ENCODE data around the gene NTN4. TPM values are rescaled to one million over a fixed set of nuclear protein-coding genes. Genes with fewer than 3 reads are reported as not detected.

NTN4 gene
- polyA plus RNA-seq, 1 experiment = 582 TPM

- no peak for TF ChIP-seq CTCF (IDR thresholded peaks at IDR 0.05; ENCODE audit: insufficient read depth, low read depth, low read length)
- POLR2A ChIA-PET = no interaction called here
- CTCF ChIA-PET = no interaction called here
- H3K36me3 ChIP-seq (ENCODE audit: control insufficient read depth, insufficient read depth, low read length) = no peaks in the 10 kb centered on the region
- H3K27me3 ChIP-seq (ENCODE audit: control insufficient read depth, insufficient read depth, low read length) = no peaks in the 10 kb centered on the region
- no peak overlapping the region for H3K4me3 ChIP-seq (ENCODE audit: low read depth, low read length)
- DNase-seq (ENCODE audit: low read depth) = no peak
These were observed 96.9 kb downstream of the NTN4 start for GRCh38 chr12:95693689-95694088.

DNA sequence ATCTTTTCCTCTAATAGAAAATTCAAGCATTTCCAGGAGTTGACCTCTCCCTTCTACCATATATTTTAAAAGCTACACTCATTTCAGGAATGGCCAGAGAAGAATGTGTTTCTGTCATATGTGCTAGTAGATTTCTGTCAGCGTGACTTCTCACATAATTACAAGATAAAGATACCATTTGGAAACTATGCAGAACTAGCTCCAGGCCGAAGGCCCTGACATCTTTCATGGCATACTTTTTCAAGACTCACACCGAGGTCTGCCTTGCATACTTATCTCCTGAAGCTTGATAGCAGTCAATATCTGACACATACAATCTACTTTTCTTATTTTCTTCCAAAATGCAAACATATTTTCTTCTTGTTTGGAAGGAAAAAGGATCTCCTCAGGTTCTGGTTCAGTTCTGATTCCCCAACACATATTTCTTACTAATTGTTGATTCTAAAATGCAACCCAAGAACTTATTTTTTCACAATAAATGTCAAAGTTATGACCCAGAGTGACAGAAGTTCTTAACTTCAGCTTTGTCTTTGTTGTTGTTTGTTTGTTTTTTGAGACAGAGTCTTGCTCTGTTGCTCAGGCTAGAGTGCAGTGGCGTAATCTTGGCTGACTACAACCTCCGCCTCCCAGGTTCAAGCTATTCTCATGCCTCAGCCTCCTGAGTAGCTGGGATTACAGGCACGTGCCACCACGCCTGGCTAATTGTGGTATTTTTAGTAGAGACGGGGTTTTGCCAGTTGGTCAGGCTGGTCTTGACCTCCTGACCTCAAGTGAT is 99.5 kb downstream of the NTN4 start:
- Histone ChIP-seq H3K27me3 (ENCODE audit: control insufficient read depth, insufficient read depth, low read length) (no peaks in the 10 kb centered on the region), H3K4me3 (ENCODE audit: low read depth, low read length) (no peak overlapping the region), H3K36me3 (ENCODE audit: control insufficient read depth, insufficient read depth, low read length) (no peaks in the 10 kb centered on the region)
- ChIA-PET CTCF (interaction anchor here (1.1 kb wide), 2 partner anchors 25 to 109 kb away, joined by 3 read pairs; no protein-coding TSS in a partner anchor), POLR2A (interaction anchor here (0.5 kb wide), 1 partner anchor 9 kb away, joined by 12 read pairs; no protein-coding TSS in a partner anchor)
- no peak for DNase-seq (ENCODE audit: low read depth)
- TF ChIP-seq CTCF (IDR thresholded peaks at IDR 0.05; ENCODE audit: insufficient read depth, low read depth, low read length) = no peak

- TF ChIP-seq CTCF (IDR thresholded peaks at IDR 0.05; ENCODE audit: insufficient read depth, low read depth, low read length) = no peak
- CTCF ChIA-PET = no interaction called here
- POLR2A ChIA-PET = no interaction called here
- Histone ChIP-seq H3K36me3 (ENCODE audit: control insufficient read depth, insufficient read depth, low read length) (no peaks in the 10 kb centered on the region), H3K27me3 (ENCODE audit: control insufficient read depth, insufficient read depth, low read length) (no peaks in the 10 kb centered on the region), H3K4me3 (ENCODE audit: low read depth, low read length) (no peak overlapping the region)
- no peak for DNase-seq (ENCODE audit: low read depth)
These were observed 102.6 kb downstream of the NTN4 start for GRCh38 chr12:95687937-95688336.

- no peaks in the 10 kb centered on the region for H3K36me3 ChIP-seq (ENCODE audit: control insufficient read depth, insufficient read depth, low read length)
- POLR2A ChIA-PET = no interaction called here
- DNase-seq (ENCODE audit: low read depth) = no peak
- H3K27me3 ChIP-seq (ENCODE audit: control insufficient read depth, insufficient read depth, low read length) = no peaks in the 10 kb centered on the region
- CTCF ChIA-PET = no interaction called here
- H3K4me3 ChIP-seq (ENCODE audit: low read depth, low read length) = no peak overlapping the region
- no peak for TF ChIP-seq CTCF (IDR thresholded peaks at IDR 0.05; ENCODE audit: insufficient read depth, low read depth, low read length)
These were observed 107.1 kb downstream of the NTN4 start for GRCh38 chr12:95683418-95683817.

GRCh38 chr12:95681210-95681765 is 109.3 kb downstream of the NTN4 start:
- CTCF ChIA-PET = interaction anchor here (0.6 kb wide), 1 partner anchor 8 kb away, joined by 3 read pairs; no protein-coding TSS in a partner anchor

More at GRCh38 chr12:95681210-95681765, 109.3 kb downstream of the NTN4 start:
- H3K4me3 ChIP-seq (ENCODE audit: low read depth, low read length) = no peak overlapping the region
- POLR2A ChIA-PET = no interaction called here
- H3K36me3 ChIP-seq (ENCODE audit: control insufficient read depth, insufficient read depth, low read length) = no peaks in the 10 kb centered on the region
- H3K27me3 ChIP-seq (ENCODE audit: control insufficient read depth, insufficient read depth, low read length) = no peaks in the 10 kb centered on the region
- no peak for TF ChIP-seq CTCF (IDR thresholded peaks at IDR 0.05; ENCODE audit: insufficient read depth, low read depth, low read length)
- no peak for DNase-seq (ENCODE audit: low read depth)
